ENCODE measurements around the gene OR10G7. TPM values are rescaled to one million over a fixed set of nuclear protein-coding genes. Genes with fewer than 3 reads are reported as not detected.

Gene OR10G7
- total and polyA plus RNA-seq, 10 of the 15 experiments (the other 5 are each of a cell fraction or from before 2014, with no cell fraction given): not detected

GRCh38 chr11:124085583-124085982 lies 44.5 kb upstream of the OR10G7 start (continued):
- TF ChIP-seq ZBTB11 (CRISPR knock-in tag; IDR thresholded peaks at IDR 0.05) (no peak), JUND (IDR thresholded peaks at IDR 0.05; ENCODE audit: low read depth, low read length) (no peak), MEF2B (IDR thresholded peaks at IDR 0.05; ENCODE audit: partially characterized antibody, poor library complexity, severe bottlenecking) (no peak)

DNA sequence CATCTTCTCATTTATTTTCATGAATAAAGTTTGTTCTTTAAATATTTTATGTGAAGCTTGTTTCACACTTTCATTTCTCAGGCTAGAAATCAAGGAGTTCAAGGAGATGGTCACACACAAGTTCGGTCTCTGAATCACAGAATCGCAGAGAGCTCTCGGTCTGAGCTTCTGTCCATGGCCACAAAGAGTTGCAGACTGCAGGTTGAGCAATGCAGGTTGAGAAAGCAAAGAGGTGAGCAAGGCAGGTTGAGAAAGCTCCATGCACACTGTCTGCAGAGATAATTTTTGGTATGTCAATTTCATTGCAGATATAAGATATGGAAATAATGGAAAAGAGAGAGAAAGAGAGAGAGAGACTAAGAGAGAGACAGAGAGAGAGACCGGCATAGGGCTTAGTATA lies 41.2 kb upstream of the OR10G7 start:
- Histone ChIP-seq H3K4me2 (ENCODE audit: control insufficient read depth, insufficient read depth) (no peak overlapping the region), H4K20me1 (ENCODE audit: control insufficient read depth, insufficient read depth) (no peaks in the 10 kb centered on the region), H3K9ac (ENCODE audit: control insufficient read depth, insufficient read depth, low read length) (no peak overlapping the region), H3K4me3 (no peak overlapping the region), H2AFZ (ENCODE audit: control insufficient read depth, low read depth, low read length) (no peak overlapping the region), H3K27me3 (replicated peaks in 1 of 2; ENCODE audit: control insufficient read depth in 2 of 2, insufficient read depth in 2 of 2, low read length in 1 of 2) (peaks cover 0 to 2% of the 10 kb centered on the region in 2 experiments; a peak in 1 of 4 replicates), H3K36me3 (ENCODE audit: control insufficient read depth in 2 of 2, insufficient read depth in 2 of 2, low read length in 1 of 2) (no peaks in the 10 kb centered on the region), H3K4me1 (ENCODE audit: control insufficient read depth, insufficient read depth, low read length) (no peaks in the 10 kb centered on the region), H3K27ac (ENCODE audit: control insufficient read depth, insufficient read depth) (no peak overlapping the region), H3K9me3 (replicated peaks; ENCODE audit: control insufficient read depth, insufficient read depth, low read length) (no peaks in the 10 kb centered on the region), H3K79me2 (ENCODE audit: control insufficient read depth, insufficient read depth, low read length) (no peaks in the 10 kb centered on the region)
- RAD21 ChIA-PET (ENCODE audit: unreplicated experiment): interaction anchor here (1.5 kb wide), 1 partner anchor 11 kb away, joined by 5 read pairs; no protein-coding TSS in a partner anchor
- CTCF ChIA-PET: interaction anchor here (0.6 to 2.3 kb wide), 4 partner anchors 9 to 112 kb away, joined by 3 to 12 read pairs (median 8); no protein-coding TSS in a partner anchor
- TF ChIP-seq MEF2B (IDR thresholded peaks at IDR 0.05; ENCODE audit: partially characterized antibody, poor library complexity, severe bottlenecking): no peak
- TF ChIP-seq, protein P1, sequence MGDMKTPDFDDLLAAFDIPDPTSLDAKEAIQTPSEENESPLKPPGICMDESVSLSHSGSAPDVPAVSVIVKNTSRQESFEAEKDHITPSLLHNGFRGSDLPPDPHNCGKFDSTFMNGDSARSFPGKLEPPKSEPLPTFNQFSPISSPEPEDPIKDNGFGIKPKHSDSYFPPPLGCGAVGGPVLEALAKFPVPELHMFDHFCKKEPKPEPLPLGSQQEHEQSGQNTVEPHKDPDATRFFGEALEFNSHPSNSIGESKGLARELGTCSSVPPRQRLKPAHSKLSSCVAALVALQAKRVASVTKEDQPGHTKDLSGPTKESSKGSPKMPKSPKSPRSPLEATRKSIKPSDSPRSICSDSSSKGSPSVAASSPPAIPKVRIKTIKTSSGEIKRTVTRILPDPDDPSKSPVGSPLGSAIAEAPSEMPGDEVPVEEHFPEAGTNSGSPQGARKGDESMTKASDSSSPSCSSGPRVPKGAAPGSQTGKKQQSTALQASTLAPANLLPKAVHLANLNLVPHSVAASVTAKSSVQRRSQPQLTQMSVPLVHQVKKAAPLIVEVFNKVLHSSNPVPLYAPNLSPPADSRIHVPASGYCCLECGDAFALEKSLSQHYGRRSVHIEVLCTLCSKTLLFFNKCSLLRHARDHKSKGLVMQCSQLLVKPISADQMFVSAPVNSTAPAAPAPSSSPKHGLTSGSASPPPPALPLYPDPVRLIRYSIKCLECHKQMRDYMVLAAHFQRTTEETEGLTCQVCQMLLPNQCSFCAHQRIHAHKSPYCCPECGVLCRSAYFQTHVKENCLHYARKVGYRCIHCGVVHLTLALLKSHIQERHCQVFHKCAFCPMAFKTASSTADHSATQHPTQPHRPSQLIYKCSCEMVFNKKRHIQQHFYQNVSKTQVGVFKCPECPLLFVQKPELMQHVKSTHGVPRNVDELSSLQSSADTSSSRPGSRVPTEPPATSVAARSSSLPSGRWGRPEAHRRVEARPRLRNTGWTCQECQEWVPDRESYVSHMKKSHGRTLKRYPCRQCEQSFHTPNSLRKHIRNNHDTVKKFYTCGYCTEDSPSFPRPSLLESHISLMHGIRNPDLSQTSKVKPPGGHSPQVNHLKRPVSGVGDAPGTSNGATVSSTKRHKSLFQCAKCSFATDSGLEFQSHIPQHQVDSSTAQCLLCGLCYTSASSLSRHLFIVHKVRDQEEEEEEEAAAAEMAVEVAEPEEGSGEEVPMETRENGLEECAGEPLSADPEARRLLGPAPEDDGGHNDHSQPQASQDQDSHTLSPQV (IDR thresholded peaks at IDR 0.05): no peak
- intact Hi-C loops (cut with micrococcal nuclease; ENCODE audit: unreplicated experiment): no loop called here
- WGBS (ENCODE audit: insufficient coverage, insufficient replicate concordance, low lambda C conversion rate, missing lambda C conversion rate): 56% methylated on average over 4 of the region's 4 CpGs
- no TSS peak for BruUV-seq (replicated peaks)
- in situ Hi-C loops (cut with MboI): no loop called here
- no peak for ATAC-seq
- DNase-seq (ENCODE audit: low read depth, low spot score): no peak
- SMC1A ChIA-PET (ENCODE audit: uncharacterized antibody, unreplicated experiment): interaction anchor here (1.2 kb wide), 1 partner anchor 16 kb away, joined by 4 read pairs; no protein-coding TSS in a partner anchor
- POLR2A ChIA-PET: interaction anchor here (0.7 kb wide), 1 partner anchor 70 kb away, joined by 3 read pairs; no protein-coding TSS in a partner anchor
- no peak for FAIRE-seq
